GM21717 (cell line): Measurements from ENCODE around the gene MPHOSPH6.
"Not testable (repeated sequence)": the region's sequence is repeated elsewhere in the genome, so short reads cannot be mapped to it uniquely, and the experiment has no call there.

Experiments used
- ATAC-seq: cut with Tn5 transposase; IDR thresholded peaks from one replicate; pipeline ENCODE4 v1.9.1; 2021; ENCODE audit warnings: mild to moderate bottlenecking, moderate library complexity; ENCODE audit not compliant: unreplicated experiment

Gene MPHOSPH6

DNA sequence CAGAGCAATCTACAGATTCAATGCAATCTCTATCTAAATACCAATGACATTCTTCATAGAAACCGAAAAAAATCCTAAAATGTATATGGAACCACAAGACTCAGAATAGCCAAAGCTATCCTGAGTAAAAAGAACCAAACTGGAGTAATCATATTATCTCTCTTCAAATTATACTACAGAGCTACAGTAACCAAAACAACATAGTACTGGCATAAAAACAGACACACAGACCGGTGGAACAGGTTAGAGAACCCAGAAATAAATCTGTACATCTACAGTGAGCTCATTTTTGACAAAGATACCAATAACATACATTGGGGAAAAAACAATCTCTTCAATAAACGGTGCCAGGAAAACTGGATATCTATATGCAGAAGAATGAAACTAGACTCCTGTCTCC, 45.4 kb downstream of the MPHOSPH6 start:
- no peak for ATAC-seq

DNA sequence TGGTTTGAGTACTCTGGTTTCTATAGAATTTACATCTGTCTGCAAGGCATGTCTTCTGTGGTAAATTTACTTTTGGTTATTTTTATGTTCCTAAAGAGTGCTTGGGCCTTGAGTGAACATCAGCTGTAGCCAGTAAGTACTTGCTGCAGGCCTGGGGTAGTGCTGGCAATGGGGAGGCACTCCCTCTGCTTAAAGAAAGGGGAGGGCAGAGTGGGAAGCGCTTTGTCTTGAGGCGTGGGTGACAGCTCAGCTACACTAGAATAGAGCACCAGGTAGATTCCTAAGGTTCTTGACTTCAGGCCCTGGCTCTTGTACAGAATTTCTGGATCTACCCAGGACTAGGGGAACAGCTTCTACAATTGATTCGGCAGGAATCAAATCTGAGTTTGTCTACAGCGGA, 50.6 kb downstream of the MPHOSPH6 start:
- ATAC-seq, result no peak

DNA sequence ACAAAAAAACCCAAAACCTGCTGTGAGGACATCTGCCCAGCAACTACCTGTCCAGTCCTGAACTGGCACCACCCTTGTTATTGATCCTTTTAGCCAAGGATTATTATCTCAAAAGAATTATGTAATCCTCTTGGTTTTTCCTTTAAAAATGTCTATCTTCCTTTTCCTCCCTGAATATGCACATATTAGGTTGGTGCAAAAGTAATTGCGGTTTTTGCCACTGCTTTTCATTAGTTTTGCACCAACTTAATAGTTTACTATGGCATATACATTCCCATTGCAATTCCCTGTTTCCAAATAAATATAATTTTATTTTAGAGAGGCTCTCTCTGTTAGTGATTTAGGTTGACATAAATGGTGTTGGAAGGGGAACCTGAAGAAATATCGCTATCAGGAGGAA, 51.3 kb downstream of the MPHOSPH6 start:
- ATAC-seq, result no peak

DNA sequence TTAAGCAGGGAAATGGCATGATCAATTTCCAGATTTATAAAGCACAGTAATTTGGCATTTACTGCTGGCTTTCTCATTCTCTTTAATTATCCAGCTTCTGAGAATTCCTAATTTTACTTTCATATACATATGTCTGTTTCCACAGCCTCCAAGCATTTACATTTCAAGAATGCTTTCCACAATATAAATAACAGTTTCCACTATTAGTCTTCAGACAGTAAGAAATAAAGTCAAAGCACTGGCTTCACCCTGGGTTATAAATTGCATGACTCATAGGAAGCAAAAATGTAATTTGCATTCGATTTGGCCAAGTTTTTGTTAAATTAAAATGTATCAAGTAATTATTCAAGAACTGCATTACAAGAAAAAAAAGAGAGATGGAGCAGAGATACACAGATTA, 53.5 kb downstream of the MPHOSPH6 start:
- ATAC-seq, result no peak

DNA sequence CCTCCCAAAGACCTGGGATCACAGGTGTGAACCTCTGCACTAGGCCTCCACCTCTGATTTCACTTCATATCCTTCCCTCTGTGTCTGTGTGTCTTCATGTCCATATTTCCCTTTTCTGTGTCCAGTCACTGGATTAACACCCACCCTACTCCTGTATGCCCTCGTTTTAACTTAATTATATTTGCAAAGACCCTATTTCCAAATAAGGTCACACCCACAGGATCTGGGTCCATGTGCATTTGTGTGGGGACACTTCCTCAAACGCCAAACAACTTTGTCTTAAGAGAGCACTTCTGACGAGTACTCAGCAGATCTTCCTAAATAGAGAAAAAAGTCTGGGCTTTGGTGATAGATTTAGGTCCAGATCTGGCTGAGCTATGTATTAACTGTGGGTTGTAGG, 56.3 kb downstream of the MPHOSPH6 start:
- ATAC-seq, result no peak

DNA sequence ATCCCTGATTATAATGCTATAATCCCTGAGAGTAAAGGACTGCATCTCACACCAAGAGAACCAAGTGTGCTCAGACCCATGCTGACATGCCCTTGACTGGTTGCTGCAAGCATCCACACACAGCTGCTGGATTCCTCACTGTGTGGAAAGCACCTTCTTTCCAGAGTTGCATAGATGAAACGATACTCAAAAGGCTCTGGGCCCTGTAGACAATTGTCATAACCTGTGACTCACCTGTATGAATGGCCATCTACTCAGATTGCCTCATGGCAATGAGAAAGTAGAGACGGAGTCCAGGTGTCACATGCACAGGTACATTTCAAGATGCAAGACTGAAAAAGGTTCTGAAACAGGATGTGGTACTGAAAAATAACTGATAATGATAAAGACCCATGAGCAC, 58.1 kb downstream of the MPHOSPH6 start:
- no peak for ATAC-seq

DNA sequence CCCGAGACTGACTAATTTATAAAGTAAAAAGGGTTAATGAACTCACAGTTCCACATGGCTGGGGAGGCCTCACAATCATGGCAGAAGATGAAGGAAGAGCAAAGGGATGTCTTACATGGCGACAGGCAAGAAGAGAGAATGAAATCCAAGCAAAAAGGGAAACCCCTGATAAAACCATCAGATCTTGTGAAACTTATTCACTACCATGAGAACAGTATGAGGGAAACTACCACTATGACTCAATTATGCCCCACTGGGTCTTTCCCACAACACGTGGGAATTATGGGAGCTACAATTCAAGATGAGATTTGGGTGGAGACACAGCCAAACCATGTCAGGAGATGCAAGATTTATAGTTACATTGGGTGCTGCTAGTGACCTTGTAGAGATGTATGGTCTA, 60.8 kb downstream of the MPHOSPH6 start:
- not testable (repeated sequence) for ATAC-seq

DNA sequence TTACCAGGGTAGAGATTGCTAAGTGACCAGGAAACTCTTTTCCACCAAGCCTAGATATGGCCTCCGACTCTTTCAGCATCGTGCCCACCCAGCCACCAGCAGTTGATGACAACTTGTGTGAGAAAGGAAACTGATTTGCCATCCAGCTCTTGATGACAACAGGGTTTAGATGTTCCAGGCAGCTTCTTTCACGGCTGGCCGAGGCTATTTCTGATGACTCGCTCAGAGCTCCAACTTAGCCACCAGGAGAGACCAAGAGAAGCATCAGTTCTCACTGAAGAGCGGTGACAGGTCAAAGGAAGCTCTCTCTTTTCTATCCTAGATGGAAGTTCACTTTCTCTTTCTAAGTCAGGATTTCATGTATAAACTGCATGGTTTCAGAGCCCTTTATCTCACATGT, 61.2 kb downstream of the MPHOSPH6 start:
- ATAC-seq, result no peak

DNA sequence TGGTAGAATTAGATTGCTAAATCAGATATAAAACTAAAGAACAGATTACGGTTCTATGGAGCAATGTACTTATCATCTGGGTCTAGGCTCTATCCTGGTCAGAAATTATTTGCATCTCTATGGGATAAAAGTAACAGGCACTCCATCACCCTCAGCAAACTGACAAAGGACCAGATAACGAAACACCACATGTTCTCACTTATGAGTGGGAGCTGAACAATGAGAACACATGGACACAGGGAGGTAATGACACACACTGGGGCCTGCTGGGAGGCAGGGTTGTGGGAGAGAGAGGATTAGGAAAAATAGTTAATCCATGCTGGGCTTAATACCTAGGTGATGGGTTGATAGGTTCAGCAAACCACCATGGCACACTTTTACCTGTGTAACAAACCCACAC, 61.9 kb downstream of the MPHOSPH6 start:
- no peak for ATAC-seq

DNA sequence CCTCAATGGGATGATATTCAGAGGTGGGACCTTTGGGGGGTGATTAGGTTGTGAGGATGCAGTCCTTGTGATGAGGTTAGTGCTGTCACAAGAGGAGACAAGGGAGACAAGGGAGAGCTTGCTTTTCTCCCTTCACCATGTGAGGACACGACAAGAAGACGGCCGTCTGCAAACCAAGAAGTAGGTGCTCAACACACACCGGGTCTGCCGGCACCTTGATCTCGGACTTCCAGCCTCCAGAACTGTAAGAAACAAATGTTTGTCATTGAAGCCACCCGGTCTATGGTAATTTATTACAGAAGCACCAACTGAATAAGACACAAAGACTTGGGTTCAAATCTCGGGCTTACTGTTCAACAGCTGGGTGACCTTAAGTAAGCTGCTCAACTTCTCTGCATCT, 64.9 kb downstream of the MPHOSPH6 start:
- ATAC-seq, result no peak
